ENCODE measurements around the gene PTPRN2.
"Not testable (repeated sequence)": the region's sequence is repeated elsewhere in the genome, so short reads cannot be mapped to it uniquely, and the experiment has no call there.

The PTPRN2 gene

DNA sequence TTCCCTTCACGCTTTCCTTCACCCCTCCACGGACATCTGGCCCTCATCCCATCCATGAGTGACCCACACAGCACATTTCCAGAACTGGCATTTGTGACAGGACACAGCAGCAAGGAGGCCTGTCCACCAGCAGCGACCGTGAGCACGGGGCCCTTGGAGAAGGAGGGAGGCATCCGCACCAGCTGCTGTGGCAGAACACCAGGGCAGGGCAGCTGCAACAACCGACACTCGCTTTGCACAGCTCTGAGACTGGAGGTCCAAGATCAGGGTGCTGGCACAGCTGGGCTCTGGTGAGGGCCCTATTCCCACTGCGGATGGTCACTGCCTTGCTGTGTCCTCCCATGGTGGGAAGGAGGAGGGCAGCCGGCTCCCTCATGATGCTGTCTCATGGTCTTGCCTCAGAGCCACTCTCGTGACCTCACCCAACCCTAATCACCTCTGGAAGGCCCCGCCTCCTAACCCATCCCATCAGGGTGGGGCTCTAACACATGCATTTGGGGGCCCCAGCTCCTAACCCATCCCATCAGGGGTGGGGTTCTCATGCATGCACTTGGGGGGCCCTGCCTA, 36.7 kb downstream of the PTPRN2 start:
- DNase-seq (ENCODE audit: low spot score): no peak

DNA sequence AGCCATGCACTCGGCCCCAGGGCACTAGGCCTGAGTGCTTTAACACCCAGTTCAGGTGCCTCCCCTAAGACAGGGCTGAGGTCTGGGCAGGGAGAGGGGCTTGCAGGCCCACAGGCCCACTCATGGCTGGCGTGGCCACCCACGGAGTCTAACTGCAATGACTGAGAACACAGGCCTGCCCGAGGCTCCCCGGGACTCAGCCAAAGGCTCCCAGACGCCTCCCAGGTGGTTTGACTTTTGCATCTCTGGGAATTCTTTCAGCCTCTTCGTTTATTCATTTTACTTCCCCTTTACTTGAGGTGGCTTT, 37.3 kb downstream of the PTPRN2 start:
- no peak for DNase-seq (ENCODE audit: low spot score)

DNA sequence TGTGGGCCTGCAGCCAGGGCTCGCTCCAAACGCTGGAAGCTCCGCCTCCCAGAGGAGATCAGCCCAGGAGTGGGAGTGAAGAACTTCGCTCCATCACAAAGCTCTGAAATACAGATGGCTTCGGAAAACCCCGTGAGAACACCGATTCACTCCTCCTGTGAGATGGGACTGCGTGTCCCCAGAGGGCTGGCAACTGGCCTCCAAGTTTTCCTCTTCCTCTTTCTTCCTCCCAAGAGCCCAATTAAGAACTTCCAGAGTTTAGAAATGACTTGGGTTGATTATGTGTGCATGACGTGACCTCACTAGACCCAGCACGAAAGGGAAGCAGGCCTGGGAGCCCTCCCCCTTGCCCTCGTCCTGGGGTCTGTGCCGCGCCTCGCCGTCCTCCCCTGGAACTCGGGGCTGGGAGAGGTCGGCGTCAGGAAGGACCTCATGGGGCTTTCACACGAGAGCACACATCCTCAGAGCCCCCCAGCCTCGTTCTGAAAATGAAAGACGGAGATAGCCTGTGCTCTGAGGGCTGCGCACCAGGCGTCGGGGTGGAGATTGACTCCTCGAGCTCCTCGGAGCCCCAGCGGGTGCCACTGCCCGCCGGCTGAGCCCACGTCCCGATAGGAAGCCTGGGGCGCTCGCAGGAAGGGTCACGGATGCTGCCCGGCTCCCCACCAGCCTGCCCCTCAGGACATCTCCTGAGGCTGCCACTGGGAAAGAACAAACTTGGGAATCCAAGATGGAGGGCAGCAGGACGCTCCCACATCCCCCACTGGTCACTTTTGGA, 37.8 kb downstream of the PTPRN2 start:
- no peak for DNase-seq (ENCODE audit: low spot score)

DNA sequence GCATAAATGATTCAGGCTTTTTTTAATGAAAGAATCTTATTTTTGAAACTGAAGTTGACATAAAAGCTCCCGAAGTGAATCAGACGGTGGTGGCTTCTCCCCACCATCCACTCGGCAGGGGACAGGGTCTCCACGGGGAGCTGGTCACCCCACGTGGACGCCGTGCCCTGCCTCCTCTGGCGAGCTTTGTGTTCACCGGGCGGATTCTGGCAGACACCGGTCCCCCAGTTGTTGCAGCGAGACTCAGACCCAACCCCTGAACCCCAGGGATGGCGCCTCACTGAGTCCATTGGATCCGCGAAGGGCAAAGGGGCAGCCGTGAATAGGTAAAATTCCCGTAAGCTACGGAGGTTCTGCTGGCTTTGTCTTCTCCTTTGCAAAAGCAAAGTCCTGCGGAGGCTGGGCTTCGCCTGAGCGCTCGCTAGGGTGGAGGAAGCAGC, 38.4 kb downstream of the PTPRN2 start:
- DNase-seq (ENCODE audit: low spot score): no peak

DNA sequence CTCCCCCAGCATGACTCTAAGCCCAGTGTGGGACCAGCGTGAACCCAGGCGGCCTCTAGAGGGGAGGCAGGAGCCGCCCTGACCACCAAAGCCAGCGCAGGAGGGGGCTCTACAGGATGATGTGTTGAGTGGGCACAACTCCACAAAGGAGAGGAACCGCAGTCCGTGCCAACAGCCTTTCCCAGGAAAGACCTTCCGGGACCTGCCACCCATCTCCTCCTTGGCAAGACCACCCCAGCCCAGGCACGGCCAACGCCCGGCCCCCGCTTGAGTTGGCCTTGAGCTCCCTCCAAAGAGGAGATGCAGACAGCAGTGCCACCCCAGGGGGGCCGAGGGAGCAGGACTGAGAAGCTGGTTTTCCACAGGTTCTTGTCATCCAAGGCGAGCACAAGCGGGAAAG, 38.9 kb downstream of the PTPRN2 start:
- DNase-seq (ENCODE audit: low spot score): no peak

DNA sequence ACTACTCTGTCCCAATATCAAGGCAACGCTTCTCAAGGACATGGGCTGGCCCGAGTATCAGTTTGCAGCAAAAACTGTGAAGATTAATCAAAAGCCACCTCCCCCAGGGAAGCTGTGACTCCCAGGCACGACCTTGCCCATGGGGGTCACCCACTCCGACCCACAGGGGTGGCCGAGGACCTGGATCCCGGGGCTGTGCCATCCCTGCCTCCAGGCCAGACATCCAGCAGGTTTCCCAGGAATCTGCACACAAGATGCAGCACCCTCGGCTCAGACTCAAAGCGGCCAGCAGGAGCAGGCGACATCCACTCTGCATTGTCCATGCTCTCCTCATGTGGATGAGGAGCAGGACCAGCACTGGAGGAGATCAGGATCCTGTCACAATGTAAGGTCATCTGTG, 39.8 kb downstream of the PTPRN2 start:
- DNase-seq (ENCODE audit: low spot score): no peak

DNA sequence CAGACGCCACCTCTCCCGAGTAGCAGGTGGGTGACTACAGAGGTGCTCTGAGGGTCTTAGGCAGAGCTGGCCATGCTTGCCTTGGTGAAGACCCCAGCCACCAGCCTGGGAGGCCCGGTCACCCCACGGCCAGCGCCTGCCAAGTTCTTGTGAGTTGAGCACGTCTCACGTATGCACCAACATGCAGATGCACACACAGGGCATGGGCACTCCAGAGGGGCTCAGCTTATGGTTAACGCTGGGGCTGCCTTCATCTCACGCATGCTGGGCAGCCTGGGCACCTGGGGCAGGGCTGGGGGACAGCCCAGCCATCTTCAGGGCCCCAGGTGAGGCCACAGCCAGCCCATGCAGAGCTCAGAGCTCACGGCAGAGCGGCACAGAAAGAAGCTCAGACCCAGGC, 41.0 kb downstream of the PTPRN2 start:
- DNase-seq (ENCODE audit: low spot score): no peak

DNA sequence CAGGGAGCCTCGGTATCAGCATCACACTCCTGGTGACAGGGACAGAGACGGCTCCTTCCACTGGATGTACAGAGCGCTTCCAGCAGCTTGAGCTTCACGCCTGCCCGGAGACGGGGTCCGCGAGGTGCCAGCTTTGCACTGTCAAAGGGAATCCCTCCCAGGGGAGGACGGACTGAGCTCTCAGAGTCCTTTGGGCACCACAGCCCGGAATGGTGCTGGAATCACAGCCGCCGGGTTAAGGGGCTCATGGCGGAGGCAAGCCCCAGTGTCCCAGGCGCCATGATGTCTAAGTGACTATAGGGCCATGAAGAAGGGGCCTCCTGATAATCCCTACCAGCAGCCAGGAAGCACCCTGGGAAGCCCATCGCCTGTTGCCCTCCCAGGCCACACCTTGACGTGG, 41.4 kb downstream of the PTPRN2 start:
- no peak for DNase-seq (ENCODE audit: low spot score)

DNA sequence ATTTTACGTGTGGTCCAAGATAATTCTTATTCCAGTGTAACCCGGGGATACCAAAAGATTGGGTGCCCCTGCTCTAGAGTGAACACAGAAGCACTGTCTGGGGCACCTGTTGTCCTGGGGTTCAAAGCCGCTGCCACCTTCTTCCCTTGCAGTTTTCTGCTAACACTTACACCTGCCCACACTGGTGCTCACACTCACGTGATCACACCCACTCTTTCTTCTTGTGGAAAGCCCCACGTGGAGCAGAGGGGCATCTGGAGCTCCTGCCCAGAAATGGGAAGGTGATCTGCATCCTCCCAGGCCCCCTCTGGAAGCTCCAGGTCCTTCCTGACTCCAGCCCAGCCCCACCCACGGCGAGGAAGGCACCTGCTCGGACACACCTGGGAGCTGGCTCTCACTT, 42.9 kb downstream of the PTPRN2 start:
- no peak for DNase-seq (ENCODE audit: low spot score)

DNA sequence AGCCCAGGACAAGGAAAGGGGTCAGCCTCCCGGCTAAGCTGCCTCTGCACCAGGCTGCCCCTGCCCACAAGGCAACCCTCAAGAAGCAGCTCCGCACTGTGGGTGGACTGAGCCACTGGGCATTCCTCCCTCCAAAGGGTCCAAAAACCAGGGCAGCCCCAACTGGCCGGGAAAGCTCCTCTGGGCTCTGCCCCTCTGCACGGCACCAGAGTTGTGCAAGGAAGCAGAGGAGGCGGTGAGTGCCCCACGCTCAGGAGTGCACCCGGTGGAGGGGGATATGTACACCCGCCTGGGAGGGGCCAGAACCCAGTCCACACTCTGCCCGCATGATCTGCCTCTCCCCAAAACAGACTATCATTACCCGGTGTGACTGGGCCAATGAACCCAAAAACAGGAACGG, 43.8 kb downstream of the PTPRN2 start:
- no peak for DNase-seq (ENCODE audit: low spot score)

DNA sequence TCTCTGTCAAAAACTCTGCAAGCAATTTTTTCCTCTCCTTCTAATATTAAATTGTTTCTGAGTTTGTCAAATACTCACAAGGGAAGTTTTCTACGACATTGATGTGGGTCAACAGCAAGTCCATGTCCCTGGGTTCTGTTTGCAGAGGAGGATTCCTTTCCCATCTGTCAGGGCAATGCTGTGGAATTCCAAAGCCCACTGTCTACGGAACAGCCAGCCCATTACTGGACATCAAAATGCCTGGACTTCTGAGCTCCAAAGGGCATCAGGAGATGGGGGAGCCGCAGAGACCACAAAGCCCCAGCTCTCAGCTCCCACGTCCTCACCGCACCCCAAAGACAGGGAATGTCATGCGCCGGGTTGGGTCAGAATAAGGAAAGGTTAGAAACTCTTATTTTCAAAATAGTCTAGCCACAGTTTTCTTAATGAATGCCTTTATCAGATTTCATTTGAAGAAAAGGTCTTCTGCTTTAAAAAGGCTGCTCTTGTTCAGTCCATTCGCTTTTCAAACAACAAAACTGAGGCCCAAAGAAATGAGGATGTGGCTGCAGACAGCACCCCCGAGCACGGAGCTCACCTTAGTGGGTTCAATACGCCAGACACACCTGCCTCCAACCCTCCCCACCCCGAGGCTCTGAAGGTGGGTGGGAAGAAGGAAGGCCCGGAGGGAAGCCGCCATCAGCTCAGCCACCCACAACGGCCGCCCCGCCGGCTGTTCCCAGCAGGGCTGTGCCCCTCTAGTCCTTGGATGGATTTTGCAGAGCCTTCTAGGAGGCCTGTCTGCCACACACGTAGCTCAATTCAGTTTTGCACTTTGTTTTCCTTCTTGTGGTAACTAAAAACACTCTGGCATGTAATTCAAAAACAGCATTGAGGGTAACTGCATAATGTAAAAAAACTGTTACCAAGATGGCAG, 44.7 kb downstream of the PTPRN2 start:
- no peak for DNase-seq (ENCODE audit: low spot score)

DNA sequence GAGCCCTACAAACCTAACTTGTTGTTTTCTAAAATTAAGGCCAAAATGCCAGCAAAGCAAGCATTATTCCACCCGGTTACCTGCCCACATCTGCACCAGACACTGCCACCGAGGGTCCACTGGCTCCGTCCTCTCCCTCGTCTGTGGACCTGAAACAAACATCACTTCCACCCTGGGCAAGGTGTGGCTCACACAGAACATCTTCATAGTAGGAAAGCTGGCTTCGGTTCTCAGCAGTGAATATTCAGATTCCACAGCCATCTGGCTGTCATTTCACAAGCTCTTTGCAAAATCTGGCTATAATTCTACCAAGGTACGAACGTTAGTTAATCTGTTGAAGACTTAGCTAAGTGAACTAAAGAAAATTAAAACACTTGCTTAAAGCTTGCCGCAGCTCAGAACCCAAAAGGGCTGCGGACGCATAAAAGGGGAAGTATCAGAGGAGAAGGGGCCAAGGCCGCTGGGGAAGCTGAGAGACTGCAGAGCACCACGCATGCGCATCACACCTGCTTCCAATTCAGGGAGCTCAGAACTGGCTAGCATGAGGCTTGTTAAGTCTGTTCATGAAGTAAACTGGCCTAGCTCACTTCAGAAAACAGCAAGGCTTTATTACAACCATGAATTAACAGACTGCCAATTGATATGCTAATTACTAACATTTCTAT, 46.1 kb downstream of the PTPRN2 start:
- no peak for DNase-seq (ENCODE audit: low spot score)

DNA sequence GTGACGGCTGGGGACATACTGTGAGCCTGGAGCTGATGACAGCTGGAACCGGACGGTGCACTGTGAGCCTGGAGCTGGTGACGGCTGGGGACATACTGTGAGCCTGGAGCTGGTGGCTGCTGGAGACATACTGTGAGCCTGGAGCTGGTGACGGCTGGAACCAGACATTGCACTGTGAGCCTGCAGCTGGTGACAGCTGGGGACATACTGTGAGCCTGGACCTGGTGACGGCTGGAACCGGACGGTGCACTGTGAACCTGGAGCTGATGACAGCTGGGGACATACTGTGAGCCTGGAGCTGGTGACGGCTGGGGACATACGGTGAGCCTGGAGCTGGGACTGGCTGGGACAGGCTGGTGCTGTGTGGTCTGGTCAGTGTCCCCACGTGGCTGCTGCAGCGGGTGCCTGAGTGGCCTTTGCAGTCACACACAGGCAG, 47.9 kb downstream of the PTPRN2 start:
- DNase-seq (ENCODE audit: low spot score): no peak

DNA sequence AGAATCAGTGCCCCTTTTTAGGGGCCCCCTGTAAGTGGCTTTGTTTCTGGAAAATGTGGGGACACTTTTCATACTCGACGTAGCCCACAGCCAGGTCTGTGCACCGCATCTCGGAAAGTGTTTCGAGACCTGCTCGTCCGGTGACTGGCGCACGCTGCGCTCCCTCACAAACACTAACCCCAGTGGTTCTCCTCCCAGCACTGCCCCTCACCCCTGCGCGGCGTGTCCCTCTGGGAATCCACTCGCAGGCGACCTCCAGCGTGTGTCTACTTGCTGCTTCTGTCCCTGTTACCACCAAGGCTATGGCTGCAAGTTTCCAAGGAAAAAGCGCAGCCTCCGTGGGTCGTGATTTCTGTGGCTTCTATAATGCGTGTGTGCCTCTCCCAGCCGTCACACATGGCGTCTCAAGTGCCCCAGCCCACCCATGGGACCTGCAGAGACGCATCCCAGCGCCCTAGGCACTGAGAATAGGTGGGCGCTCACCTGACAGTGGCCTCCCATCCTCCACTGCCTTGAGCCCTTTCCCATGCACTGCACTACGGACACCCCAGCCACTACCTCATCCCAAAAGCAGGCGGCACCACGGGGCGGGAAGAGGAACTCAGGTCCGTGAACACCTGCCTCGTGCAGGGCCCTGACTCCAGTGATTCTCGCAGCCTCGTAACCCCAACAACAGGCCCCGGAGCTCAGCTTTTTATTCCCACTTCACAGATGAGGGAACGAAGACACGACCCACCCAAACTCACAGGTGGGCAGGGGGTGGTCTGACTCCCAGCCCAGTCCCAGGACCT, 49.3 kb downstream of the PTPRN2 start:
- DNase-seq (ENCODE audit: low spot score): no peak

DNA sequence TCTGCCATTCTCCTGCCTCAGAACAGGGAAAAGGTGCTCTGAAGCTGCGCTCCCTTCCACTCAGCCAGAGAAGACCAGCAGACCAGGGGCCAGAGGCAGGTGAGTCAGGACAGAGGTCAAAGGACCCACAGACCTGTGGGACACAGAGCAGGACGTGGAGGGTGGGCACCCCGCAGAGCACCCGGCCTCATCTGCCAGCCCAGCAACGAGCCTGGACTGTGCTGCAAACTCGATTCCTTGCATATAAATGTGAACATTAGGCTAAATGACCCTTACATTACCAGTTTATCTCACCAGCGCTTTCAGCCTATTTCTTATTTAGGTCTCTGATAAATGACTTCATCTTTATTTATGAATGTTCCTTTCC, 50.1 kb downstream of the PTPRN2 start:
- DNase-seq (ENCODE audit: low spot score): no peak

DNA sequence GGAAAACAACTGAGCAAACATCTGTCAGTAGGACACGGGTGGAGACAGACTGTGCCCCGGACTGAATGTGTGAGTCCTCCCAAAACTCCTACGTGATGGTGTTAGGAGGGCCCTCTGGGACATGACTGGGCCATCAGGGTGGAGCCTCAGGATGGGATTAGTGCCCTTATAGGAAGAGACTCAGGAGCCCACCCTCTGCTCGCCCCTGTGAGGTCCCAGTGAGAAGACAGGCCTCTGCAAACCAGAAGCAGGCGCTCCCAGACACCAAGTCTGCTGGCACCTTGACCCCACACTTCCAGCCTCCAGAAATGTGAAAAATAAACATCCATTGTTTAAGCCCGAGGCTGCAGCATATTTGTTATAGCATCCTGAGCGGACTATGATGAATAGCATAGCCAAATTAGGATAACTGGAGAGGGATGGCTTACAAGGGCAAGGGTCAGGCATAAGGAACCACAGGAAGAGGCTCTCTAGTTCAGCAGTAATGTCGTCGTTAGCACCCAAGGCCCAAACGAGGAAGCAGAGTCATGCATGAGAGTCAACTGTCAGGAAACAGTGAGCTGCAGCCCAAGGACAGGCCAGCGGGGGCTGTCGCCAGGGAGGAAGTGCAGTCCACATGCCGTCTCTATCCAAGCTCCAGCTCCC, 50.6 kb downstream of the PTPRN2 start:
- no peak for DNase-seq (ENCODE audit: low spot score)

DNA sequence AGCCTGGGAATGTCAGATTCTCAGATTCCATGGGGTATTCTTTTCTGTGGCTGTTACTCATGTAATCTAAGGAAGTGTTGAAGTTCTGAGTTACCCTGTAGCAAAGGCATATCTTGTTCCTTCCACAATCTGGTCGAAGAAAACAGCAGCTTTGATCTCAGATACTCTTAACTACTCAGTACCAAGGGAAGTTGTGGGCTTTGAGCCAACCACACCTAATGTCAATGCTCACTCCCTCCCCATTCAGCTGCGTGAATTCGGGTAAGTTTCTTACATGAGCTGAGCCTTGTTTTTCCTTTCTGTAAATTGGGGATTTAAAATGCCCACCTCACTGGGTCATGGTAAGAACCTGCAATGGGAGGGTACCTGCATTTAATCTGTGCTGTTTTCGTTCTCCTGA, 52.5 kb downstream of the PTPRN2 start:
- no peak for DNase-seq (ENCODE audit: low spot score)

DNA sequence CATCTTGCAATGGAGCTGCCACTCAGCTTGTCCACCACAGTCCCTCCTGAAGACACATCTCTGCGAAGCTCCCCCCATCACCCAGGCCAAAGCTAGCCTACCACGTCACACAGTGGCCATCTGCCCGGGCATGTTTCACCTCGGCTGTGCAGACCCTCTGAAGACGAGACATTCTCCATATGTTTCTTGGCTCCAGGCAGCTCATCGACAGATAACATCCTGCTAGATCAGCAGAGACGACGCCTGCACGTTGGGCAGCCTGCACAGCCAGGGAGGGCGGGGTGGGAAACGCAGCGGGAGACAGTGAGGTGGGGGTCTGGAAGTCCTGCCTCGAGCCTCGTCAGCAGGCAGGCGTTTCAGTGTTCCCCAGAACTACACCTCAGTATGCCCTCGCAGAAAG, 53.0 kb downstream of the PTPRN2 start:
- no peak for DNase-seq (ENCODE audit: low spot score)

DNA sequence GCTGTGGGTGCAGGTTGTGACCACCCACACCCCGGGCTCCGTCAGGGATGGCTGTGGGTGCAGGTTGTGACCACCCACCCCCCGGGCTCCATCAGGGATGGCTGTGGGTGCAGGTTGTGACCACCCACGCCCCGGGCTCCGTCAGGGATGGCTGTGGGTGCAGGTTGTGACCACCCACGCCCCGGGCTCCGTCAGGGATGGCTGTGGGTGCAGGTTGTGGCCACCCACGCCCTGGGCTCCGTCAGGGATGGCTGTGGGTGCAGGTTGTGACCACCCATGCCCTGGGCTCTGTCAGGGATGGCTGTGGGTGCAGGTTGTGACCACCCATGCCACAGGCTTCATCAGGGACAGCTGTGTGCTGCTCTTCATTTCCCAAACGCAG, 53.5 kb downstream of the PTPRN2 start:
- not testable (repeated sequence) for DNase-seq (ENCODE audit: low spot score)

DNA sequence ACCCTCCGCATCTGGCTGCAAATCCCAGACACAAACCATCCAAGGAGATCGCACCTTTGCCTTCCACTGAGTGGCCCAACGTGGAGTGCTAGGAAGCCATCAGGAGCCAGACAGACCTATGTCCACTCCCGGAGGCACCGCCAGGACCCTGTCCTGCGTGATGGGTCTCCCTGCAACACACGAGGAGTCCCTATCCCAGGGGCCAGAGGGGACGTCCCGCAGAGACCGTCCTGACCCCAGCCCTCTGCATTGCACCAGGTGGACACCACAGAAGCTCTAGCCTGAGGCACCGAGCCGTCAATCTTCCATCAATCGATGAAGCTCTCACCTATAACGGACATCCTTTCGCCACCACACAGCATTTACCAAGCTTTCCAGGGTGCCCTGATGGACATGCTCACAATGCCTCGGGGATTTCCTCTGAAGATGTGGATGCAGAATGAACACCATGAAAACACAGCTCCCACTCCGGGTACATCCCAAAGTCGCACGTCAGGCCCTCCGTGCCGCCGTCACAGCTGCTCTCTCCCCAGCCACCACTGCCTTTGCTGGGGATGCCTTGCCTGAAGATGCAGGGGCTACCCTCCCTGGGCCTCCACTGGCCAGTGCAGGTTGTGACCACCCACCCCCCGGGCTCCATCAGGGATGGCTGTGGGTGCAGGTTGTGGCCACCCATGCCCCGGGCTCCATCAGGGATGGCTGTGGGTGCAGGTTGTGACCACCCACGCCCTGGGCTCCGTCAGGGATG, 54.1 kb downstream of the PTPRN2 start:
- no peak for DNase-seq (ENCODE audit: low spot score)

All from LoVo (cell line).